Measurements from ENCODE around the gene FAM83C.
"Not testable (repeated sequence)": the region's sequence is repeated elsewhere in the genome, so short reads cannot be mapped to it uniquely, and the experiment has no call there.

FAM83C gene

DNA sequence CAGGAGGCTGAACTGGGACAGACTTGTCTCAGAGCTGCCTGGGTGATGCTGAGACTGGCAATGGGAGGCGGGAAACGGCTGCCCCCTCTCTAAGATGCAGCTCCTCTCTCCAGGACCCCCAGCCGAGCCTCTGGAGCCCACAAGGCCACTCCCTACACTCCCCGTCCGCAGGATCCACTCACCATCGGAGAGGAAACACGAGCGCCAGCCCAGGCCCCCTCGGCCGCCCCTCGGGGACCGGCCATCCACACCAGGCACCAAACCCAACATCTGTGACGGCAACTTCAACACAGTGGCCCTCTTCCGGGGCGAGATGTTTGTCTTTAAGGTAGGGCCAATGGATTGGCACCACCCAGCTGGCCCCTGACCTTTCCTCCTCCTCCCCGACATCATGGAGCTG is 25.1 kb downstream of the FAM83C start:
- DNase-seq (ENCODE audit: low read depth in 2 of 2) = no peak

DNA sequence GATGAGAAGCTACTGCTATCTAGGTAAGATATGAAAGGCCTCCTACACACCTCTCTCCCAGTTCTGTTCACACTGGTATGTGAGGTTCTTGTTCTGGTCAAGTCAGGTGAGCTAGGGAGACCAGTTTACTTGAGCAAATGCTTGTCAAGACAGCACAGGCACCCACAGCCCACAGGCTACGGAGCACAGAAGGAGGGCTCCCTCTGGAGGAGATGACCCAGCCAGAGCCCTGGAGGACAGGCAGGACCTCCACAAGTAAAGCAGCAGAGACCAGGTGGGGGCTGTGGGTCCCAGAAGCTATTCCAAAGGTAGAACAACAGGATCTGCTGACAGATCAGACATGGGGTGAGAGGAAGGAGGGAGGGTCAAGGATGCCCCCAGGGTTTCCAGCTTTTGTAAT is 27.5 kb downstream of the FAM83C start:
- no peak for DNase-seq (ENCODE audit: low read depth in 2 of 2)

DNA sequence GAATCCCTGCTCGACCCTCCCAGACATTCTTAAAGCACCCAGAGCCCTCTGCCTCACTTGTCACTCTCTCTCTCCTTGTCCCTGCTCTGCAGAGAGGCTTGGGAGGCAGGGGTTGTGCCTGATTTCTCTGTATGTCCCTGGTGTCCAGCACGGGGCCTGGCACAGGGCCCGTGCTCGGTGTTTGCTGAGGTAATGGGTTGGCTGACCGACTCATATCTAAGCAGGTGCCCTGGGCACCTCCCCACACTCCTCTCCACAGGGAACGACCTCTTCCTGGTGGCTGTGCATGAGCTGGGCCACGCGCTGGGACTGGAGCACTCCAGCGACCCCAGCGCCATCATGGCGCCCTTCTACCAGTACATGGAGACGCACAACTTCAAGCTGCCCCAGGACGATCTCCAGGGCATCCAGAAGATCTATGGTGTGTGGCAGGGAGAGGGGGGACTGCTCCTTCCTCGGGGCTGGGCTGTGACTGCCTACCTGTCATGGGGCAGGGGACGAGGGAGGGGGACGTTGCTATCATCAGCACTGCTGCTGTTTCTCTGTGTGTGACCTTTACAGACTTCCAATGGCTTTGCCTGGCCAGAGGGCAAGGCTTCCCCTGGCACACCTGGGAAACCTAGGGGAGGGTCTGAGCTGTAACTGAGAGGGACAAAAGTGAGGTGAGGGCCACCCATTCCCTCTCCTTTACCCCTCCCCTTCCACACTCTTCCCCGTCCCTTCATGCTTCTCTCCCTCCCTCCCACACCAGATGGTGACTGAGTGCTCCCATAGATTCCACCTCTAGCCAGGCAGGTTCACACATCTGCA is 28.5 kb downstream of the FAM83C start:
- no peak for DNase-seq (ENCODE audit: low read depth in 2 of 2)

DNA sequence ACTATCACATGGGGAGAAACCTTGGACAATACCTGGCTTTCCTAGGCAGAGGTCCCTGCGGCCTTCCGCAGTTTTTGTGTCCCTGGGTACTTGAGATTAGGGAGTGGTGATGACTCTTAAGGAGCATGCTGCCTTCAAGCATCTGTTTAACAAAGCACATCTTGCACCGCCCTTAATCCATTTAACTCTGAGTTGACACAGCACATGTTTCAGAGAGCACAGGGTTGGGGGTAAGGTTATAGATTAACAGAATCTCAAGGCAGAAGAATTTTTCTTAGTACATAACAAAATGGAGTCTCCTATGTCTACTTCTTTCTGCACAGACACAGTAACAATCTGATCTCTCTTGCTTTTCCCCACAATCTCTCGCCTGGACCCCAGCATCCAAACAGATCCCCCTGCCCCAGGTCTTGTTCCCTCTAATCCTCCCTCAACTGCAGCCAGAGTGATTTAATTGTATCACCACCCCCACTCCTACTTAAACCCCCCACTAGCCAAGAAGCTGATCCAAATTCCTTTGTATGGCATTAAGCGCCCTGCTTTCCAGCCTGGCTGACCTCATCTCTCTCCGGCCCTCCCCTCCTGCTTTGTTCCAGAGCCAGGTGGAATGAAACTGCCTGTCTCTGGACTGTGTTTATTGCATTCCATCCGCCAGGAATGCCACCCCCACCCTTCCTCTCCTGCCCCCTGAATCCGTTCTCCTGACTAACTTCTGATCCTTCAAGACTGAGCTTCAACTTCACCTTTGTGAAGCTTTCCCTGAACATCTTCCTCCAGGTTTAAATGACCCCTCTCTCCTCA is 29.3 kb downstream of the FAM83C start:
- not testable (repeated sequence) for DNase-seq (ENCODE audit: low read depth in 2 of 2)

DNA sequence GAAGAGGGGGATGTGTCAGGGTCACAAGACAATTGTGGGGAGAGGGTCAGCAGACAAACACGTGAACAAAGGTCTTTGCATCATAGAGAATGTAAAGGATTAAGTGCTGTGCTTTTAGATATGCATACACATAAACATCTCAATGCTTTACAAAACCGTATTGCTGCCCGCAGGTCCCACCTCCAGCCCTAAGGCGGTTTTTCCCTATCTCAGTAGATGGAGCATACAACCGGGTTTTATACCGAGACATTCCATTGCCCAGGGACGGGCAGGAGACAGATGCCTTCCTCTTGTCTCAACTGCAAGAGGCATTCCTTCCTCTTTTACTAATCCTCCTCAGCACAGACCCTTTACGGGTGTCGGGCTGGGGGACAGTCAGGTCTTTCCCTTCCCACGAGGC is 29.9 kb downstream of the FAM83C start:
- DNase-seq (ENCODE audit: low read depth in 2 of 2) = not testable (repeated sequence)

DNA sequence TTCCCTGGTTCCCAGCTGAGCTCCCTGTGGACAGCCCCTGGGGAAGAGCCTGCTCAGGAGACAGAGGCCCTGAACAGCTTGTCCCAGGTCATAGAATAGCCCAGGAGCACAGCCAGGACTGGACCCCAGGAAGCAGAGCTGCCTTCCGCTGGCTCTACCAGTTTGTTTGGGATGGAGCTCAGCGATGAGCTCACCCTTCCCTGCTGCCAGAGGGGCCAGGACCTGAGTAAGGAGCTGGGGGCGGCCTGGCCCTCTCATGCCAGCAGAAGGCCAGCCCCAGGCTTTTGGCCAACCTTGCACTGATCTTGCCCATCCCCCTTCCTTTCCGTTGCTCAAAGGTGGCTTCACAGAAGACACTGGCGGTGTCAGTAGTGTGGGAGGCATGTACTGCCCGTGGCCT is 31.8 kb downstream of the FAM83C start:
- DNase-seq (ENCODE audit: low read depth in 2 of 2) = no peak

DNA sequence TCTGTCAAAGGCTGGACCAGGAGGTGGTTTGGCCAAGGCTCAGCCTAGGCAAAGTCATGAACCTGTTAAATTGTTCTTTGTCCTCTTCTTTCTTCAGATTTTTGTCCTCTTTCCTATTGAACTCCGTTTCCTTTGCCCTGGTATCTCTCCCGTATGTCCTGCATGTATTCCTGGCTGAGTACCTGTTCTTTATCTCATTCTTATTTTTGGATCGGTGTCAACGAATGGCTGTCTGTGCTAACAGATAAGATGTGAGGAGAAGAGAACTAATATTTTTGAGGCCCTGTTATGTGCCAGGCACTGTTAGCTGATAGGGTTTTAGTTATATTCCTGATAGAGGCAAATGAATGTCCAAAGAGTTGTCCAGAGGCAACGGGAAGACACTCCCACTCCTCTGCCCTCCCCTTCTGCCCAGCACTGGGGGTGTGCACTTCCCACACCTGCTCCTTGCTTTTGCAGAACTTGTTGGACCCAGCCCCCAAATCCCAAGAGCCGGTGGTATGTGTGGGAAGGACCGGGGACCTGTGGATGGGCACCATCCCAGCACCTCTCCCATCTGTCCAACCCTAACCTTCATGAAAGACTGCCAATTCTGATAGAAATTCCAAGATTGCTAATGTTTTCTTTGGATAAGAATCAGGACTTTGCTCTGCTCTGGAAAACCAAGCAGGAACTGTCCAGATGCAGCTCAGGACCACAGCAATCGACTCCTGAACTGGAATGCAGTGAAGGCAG is 34.9 kb downstream of the FAM83C start:
- DNase-seq (ENCODE audit: low read depth in 2 of 2) = no peak

DNA sequence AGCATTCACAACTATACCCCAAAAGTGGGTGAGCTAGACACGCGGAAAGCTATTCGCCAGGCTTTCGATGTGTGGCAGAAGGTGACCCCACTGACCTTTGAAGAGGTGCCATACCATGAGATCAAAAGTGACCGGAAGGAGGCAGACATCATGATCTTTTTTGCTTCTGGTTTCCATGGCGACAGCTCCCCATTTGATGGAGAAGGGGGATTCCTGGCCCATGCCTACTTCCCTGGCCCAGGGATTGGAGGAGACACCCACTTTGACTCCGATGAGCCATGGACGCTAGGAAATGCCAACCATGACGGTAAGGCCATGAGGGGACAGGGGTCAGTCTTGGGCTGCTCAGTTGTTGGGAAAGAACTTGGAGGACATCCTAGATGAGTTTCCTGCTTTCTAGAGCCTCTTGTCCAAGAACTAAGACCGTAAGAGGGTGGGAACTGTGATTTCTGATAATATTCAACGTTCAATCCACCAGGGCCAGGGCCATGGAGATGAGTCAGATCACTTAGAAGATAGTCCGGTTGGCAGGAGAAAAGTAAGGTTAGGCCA is 37.7 kb downstream of the FAM83C start:
- no peak for DNase-seq (ENCODE audit: low read depth in 2 of 2)

DNA sequence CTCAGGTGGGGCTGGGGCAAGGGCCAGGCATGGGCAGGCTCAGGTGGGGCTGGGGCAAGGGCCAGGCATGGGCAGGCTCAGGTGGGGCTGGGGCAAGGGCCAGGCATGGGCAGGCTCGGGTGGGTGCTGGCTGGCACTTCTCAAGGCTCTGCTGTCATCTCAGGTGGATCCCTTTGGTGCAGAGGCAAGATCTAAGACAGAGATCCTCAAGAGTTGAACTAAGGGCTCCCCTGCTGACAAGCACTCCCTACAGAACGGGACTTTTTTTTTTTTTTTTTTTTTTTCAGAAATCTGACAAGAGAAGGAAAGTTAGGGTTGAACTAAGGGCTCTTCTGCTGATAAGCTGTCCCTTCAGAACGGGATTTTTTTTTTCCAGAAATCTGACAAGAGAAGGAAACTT is 39.2 kb downstream of the FAM83C start:
- DNase-seq (ENCODE audit: low read depth in 2 of 2) = no peak

DNA sequence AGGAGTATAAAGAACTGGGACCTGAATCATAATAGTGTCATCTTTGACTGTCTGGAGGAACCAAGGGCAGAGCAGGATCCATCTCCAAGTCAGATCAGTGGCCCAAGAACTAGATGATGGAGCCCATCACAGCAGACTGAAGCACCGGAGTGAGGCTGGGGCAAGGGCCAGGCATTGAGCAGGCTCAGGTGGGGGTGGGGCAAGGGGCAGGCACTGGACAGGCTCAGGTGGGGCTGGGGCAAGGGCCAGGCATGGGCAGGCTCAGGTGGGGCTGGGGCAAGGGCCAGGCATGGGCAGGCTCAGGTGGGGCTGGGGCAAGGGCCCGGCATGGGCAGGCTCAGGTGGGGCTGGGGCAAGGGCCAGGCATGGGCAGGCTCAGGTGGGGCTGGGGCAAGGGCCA is 39.6 kb downstream of the FAM83C start:
- DNase-seq (ENCODE audit: low read depth in 2 of 2) = not testable (repeated sequence)

DNA sequence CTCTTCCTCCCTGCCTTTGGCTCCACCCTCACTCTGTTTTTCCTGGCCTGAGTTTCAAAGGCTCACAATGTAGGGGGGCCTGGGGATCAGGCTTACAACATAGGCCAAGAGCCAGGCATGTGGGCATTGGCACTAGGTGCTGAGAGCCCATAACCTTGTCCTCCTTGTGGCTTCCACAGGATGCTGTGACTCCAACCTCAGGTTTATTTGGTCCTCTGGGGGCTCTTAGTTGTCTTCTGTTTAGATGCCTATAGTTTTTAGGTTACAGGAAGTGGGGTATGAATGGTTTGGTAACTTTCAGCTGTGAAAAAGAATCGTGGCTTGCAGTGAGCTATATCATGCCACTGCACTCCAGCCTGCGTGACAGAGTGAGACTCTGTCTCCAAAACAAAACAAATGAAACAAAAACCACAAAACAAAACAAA is 40.2 kb downstream of the FAM83C start:
- DNase-seq (ENCODE audit: low read depth in 2 of 2) = no peak

DNA sequence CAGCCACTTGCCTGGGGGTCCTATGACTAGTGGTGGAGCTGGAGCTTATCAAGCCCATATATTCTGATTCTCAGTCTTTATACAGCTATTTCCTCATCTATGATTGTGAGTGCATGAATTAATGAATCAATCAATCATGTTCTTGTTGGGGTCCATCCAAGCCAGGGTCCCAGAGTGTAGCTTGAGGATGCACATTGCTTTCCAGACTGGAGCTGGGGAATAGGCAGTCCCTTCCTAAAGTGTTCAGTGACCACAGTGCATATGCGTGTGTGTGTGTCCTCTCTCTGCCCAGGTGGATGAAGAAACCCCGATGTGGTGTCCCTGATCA is 40.6 kb downstream of the FAM83C start:
- no peak for DNase-seq (ENCODE audit: low read depth in 2 of 2)

DNA sequence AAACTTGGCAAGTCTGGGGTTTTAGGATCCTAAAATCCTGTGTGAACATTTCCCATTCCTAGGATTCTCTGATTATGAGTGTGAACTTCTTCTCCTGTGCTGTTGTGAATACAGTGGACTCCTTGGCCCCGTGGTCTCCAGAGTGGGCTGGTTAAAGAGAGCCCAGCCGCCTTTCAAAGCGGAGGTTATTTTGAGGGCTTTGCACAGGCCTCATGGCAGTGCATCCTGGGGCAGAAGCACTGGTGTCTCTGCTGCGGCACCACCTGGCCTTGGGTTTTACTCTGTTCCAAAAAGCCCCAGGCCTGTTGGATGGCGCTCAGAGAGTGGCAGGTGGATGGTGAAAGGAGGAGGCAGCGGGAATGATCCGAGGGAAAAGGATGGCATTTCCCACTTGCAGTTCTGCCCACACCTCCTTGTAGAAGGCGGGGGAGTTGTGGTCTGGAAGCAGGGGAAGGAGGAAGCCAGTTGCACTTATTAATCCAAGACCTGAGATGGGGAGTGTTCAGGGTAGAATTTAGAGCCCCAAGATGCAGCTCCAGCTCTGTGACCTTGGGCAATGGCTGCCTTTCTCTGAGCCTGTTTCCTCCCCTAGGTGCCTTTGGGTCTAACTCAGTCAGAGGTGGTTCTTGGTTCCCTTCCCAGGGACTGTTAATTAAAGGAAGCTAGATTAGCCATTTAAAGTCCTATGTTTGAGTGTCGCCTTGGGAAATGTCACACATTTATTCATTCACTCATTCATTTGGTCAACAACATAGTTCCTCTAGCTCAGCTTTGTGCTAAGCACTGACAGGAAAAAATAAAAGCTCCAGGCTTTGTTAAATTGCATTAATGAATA is 43.4 kb downstream of the FAM83C start:
- no peak for DNase-seq (ENCODE audit: low read depth in 2 of 2)

DNA sequence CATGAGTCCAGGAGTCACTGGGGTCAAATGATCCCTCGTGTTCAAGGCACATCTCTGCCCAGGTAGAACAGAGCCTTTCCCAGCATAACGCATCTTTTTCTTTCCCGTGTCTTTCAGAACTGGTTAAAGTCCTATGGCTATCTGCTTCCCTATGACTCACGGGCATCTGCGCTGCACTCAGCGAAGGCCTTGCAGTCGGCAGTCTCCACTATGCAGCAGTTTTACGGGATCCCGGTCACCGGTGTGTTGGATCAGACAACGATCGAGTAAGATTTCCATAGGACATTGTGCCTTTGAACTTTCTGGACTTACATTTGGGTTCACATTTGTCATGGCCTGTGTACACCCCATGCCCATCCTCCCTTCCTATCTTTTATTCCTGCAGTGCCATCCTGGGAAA is 45.5 kb downstream of the FAM83C start:
- DNase-seq (ENCODE audit: low read depth in 2 of 2) = no peak

DNA sequence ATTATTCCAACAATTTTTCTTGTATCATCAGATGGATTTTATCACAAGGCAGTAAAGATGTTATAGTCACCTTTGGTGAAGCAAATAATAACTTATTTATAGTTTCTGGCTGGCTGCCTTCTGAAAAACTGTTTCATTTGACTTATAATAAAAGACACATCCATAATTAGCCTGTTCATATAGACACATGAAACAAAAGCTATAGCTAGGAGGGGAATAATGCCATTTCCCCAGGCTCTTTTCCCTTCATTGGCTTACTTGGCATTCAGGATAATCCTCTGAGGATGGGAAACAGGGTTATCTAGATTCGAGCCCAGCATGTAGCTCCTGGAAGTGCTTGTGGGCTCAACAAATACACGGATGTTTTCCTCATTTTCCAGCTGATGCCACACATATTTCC is 48.2 kb downstream of the FAM83C start:
- DNase-seq (ENCODE audit: low read depth in 2 of 2) = no peak

DNA sequence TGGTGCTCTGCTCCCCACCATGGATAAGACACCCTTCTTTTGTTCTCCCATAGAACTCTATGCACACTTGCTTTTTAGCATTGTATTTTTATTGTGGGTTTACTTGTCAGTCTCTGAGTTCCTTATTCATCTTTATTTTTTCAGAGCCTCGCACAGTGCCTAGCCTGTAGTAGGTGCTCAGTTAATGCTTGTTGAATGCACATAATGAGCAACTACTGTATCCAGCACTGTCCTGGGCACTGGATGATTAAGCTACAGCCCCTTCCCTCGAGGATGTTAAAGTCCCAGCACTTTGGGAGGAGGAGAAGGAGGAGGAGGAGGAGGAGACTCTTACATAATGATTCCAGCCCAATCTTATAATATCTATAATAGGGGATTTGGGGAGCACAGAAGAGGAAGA is 48.9 kb downstream of the FAM83C start:
- DNase-seq (ENCODE audit: low read depth in 2 of 2) = no peak

DNA sequence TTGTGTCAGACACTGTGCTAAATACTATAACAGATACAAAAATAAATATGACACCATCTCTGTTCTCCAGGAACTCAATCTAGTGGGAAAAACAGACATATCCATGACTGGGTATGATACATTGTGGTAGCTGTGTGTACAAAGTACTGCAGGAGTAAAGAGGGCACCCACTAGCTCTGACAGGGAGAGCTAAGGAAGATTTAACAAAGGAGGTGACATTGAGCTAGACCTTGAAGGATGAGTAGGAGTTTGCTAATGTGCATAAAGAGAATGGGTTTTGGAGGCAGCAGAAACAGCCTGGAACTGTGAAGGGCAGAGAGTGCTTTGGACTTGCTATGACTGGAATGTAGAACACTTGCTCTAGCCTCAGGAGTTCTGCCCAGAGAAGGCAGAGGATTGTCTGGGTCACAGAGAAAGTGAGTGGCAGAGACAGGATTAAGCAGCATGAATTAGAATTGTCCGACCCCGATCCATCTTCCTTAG is 51.4 kb downstream of the FAM83C start:
- no peak for DNase-seq (ENCODE audit: low read depth in 2 of 2)

DNA sequence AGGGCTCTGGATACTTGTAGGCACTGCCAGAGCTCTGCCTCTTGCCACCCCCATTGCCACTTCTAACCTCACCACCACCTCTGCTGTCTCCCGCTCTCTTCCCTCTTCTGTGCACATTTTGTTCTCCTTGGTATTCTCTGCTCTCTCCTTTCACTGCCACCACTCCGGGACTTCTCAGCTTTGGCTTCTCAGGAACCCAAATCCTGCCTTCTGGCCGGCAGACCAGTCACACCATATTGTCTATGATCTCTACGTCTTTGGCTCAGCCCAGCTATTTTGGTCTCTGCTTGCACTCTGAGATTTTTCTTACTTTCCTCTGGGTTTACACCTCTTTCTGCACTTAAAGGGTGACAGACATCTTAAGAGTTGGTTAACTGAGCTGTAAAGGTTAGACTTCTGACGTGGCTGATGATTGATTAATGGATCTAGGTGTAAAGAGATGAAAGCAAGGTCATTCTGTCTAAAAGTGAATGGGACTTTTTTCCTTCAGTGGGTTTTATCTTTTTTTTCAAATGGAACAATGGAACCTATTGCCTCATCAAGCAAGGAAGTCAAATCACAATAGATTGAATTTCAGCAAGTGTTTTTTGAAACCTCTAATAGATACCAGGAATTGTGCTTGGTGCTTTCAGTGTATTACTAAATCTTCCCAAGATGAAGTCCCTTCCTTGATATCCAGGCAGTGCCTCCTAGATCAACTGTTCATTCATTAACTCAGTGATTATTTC is 52.0 kb downstream of the FAM83C start:
- DNase-seq (ENCODE audit: low read depth in 2 of 2) = no peak

DNA sequence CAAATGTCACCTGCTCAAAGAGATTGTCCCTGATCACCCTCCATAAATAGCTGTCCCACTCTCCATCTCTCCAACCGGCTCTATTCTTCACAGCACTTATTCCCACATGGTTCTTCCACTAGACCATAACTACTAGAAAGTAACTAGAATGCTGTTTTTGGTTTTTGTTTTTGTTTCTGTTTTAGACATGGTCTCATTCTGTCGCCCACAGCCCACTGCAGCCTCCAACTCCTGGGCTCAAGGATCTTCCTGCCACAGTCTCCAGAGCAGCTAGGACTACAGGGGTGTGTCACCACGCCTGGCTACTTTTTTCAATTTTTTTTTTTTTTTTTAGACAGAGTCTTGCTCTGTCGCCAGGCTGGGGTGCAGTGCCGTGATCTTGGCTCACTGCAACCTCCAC is 53.5 kb downstream of the FAM83C start:
- DNase-seq (ENCODE audit: low read depth in 2 of 2) = no peak

DNA sequence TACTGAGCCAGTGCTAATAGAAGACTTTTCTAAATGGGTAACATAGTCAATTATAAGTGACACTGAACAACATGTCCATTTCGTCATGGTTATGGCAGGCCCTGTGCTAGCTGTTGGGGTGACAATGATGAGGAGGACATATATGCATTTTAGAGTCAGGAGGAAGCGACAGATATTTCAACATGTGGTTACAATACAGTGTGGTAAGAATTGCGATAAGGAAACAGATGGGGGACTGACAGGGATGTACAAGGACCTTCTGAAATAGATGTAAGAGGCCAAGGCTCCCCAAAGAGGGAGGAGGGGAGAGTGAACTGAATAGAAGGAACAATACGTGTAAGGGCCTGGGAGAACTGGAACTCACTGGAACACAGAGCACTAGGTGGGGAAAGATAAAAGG is 54.1 kb downstream of the FAM83C start:
- no peak for DNase-seq (ENCODE audit: low read depth in 2 of 2)

DNA sequence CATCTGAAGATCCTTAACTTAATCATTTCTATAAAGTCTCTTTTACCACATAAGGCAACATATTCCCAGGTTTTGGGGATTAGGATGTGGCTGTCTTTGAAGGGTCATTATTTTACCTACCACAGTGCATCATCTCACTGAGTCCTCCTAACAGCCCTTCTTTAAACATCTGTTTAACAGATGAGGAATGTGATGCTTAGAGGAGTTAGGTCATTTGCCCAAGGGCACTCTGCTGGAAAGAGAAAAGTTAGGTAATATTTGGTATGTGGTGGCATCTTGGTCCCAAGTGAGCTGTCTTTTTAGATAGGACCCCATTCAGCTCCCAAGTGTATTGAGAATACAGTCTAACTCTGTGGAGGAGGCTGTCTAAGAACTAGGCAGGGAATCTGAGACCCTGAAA is 54.7 kb downstream of the FAM83C start:
- no peak for DNase-seq (ENCODE audit: low read depth in 2 of 2)
